ENCODE measurements around the gene PSMB11.

DNA sequence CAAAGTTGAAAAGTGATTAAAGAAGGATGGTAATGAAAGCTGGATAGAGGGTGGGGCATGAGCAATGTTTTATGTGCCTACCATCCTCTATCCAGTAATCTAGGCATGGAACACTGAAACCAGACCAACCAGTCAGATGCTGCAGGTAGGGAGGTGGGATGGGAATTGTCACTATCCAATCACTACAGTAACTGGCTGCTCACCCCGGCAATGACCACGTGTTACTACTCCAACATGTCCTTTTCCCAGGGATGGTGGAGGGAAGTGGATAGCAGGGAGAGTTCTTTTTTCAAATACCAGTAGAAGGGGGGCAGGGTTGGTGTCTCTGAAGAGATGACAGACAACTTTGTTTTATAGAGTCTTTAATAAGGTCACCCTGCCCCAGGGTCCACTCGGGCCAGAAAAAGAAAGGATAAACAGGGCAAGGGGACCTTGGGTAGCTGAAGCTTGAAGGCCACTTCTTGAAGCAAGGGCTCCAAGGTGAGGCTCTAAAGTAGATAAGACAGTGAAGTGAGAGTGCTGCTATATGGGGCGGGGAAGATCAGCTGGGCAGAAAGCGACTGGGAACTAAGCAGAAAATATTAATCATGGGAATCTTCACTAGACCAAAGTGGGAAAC lies 30.0 kb downstream of the PSMB11 start:
- TF ChIP-seq, protein P1, sequence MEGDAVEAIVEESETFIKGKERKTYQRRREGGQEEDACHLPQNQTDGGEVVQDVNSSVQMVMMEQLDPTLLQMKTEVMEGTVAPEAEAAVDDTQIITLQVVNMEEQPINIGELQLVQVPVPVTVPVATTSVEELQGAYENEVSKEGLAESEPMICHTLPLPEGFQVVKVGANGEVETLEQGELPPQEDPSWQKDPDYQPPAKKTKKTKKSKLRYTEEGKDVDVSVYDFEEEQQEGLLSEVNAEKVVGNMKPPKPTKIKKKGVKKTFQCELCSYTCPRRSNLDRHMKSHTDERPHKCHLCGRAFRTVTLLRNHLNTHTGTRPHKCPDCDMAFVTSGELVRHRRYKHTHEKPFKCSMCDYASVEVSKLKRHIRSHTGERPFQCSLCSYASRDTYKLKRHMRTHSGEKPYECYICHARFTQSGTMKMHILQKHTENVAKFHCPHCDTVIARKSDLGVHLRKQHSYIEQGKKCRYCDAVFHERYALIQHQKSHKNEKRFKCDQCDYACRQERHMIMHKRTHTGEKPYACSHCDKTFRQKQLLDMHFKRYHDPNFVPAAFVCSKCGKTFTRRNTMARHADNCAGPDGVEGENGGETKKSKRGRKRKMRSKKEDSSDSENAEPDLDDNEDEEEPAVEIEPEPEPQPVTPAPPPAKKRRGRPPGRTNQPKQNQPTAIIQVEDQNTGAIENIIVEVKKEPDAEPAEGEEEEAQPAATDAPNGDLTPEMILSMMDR (IDR thresholded peaks at IDR 0.05) = no peak
- TF ChIP-seq POLR2A (IDR thresholded peaks at IDR 0.05) = no peak
